A549 (cell line): Measurements from ENCODE around the gene KIFAP3. TPM values are rescaled to one million over a fixed set of nuclear protein-coding genes. Genes with fewer than 3 reads are reported as not detected.

Source experiments
- ATAC-seq, 2 experiments: fragments of 200-7000 bp in 1 of 2; fragments of >200 bp in 1 of 2; cut with Nextera tagmentation in 1 of 2; cut with Tn5 transposase in 1 of 2; 3 replicates each; pipeline versions ENCODE4 v1.8.0 to v1.9.1; 2018 to 2020; ENCODE audit warnings: mild to moderate bottlenecking in 1 of 2, moderate library complexity in 1 of 2
- CTCF ChIA-PET: fragments of 300-600 bp; sonication (Branson Sonifier 250); formaldehyde crosslinking; extraction: SDS; loops from one replicate; lab custom pipeline; 2021; ENCODE audit warnings: antibody characterized with exemption, inconsistent platforms; lab: Yijun Ruan, JAX
- POLR2A ChIA-PET: fragments of 350-600 bp; formaldehyde crosslinking; extraction: SDS; loops from one replicate; lab custom pipeline; 2021; ENCODE audit warnings: antibody characterized with exemption, inconsistent platforms; lab: Yijun Ruan, JAX
- DNase-seq, 2 experiments: peaks; one replicate each; pipeline versions ENCODE4 v3.0.0 to v3.0.0-alpha.2; 2011 to 2016; ENCODE audit warnings: low read depth in 1 of 2, low spot score in 1 of 2
- FAIRE-seq: peaks from 2 replicates; lab custom pipeline; 2011; peaks lifted over from hg19 to GRCh38; lab: Jason Lieb, UNC
- H3K27ac ChIP-seq, 2 experiments: fragments of >200 bp; sonication (Bioruptor Twin); formaldehyde crosslinking; 3 replicates each; pipeline ENCODE4 v1.5.1; 2016 to 2017
- H3K4me1 ChIP-seq: fragments of >200 bp; sonication (Bioruptor Twin); formaldehyde crosslinking; 3 replicates; pipeline ENCODE4 v1.6.1; 2016
- H3K4me2 ChIP-seq: fragments of >200 bp; sonication (Bioruptor Twin); formaldehyde crosslinking; 3 replicates; pipeline ENCODE4 v1.6.1; 2016
- H3K4me3 ChIP-seq: fragments of >200 bp; sonication (Bioruptor Twin); formaldehyde crosslinking; 3 replicates; pipeline ENCODE4 v1.5.1; 2016
- H3K9me3 ChIP-seq: fragments of >200 bp; sonication (Bioruptor Twin); formaldehyde crosslinking; 3 replicates; pipeline ENCODE4 v1.6.1; 2016
- BHLHE40 ChIP-seq: IDR thresholded peaks from 2 replicates; pipeline ENCODE4 v1.6.1; 2012; ENCODE audit warnings: low read depth, low read length, inconsistent platforms
- CHD2 ChIP-seq: fragments of 150-350 bp; IDR thresholded peaks from 2 replicates; pipeline ENCODE4 v1.6.1; 2014; ENCODE audit warnings: low read length; ENCODE audit not compliant: partially characterized antibody
- CTCF ChIP-seq: fragments of >200 bp; sonication (Bioruptor Twin); formaldehyde crosslinking; IDR thresholded peaks from 3 replicates; pipeline ENCODE4 v1.5.1; 2016
- EHMT2 ChIP-seq: fragments of 200-600 bp; sonication (generic); IDR thresholded peaks from 2 replicates; pipeline ENCODE4 v1.6.1; 2016; ENCODE audit warnings: antibody characterized with exemption, low read depth, mild to moderate bottlenecking, moderate library complexity
- ELK1 ChIP-seq: fragments of 150-350 bp; IDR thresholded peaks from 2 replicates; pipeline ENCODE4 v1.6.1; 2014; ENCODE audit warnings: low read depth, mild to moderate bottlenecking, low read length
- ESRRA ChIP-seq: fragments of 150-350 bp; IDR thresholded peaks from 2 replicates; pipeline ENCODE4 v1.6.1; 2014; ENCODE audit warnings: mild to moderate bottlenecking, low read length, borderline replicate concordance
- FOSL2 ChIP-seq, 2 experiments: fragments of 450-650 bp in 1 of 2; fragments of >200 bp in 1 of 2; sonication (Bioruptor Twin) in 1 of 2; formaldehyde crosslinking; IDR thresholded peaks; 2 replicates each; pipeline versions ENCODE4 v1.5.0 to v1.6.1; 2016 to 2020; ENCODE audit warnings: mild to moderate bottlenecking in 1 of 2, moderate library complexity in 1 of 2
- FOXS1 ChIP-seq: fragments of 250-450 bp; sonication (Bioruptor Pico); IDR thresholded peaks from 2 replicates; pipeline ENCODE4 v1.5.0; 2020; ENCODE audit warnings: mild to moderate bottlenecking, moderate library complexity
- HDAC2 ChIP-seq: fragments of 200-600 bp; sonication (generic); IDR thresholded peaks from 2 replicates; pipeline ENCODE4 v1.6.1; 2016
- HEYL ChIP-seq: fragments of 250-450 bp; sonication (Bioruptor Pico); IDR thresholded peaks from 2 replicates; pipeline ENCODE4 v1.8.0; 2021; ENCODE audit warnings: mild to moderate bottlenecking, moderate library complexity
- JUN ChIP-seq, 2 experiments: fragments of >200 bp; sonication (Bioruptor Twin); formaldehyde crosslinking; IDR thresholded peaks; 2 replicates in 1 of 2; 3 replicates in 1 of 2; pipeline ENCODE4 v1.6.1; 2016 to 2017
- JUNB ChIP-seq: fragments of >200 bp; sonication (Bioruptor Twin); formaldehyde crosslinking; IDR thresholded peaks from 2 replicates; pipeline ENCODE4 v1.6.1; 2016
- KDM1A ChIP-seq: fragments of 200-600 bp; sonication (generic); IDR thresholded peaks from 2 replicates; pipeline ENCODE4 v1.6.1; 2016; ENCODE audit warnings: low read depth, mild to moderate bottlenecking
- MAFK ChIP-seq: fragments of 450-650 bp; IDR thresholded peaks from 2 replicates; pipeline ENCODE4 v1.6.1; 2014; ENCODE audit not compliant: partially characterized antibody
- MAZ ChIP-seq: fragments of 150-350 bp; IDR thresholded peaks from 2 replicates; pipeline ENCODE4 v1.6.1; 2014; ENCODE audit warnings: antibody characterized with exemption, low read depth, low read length, borderline replicate concordance
- MYC ChIP-seq: IDR thresholded peaks from 2 replicates; pipeline ENCODE4 v1.6.1; 2012; ENCODE audit warnings: mild to moderate bottlenecking, inconsistent platforms, low read length, improper control_type of control experiment, borderline replicate concordance
- NPAS2 ChIP-seq: fragments of 250-450 bp; sonication (Bioruptor Pico); IDR thresholded peaks from 2 replicates; pipeline ENCODE4 v1.8.0; 2022; ENCODE audit warnings: mild to moderate bottlenecking, moderate library complexity, borderline replicate concordance
- POLR2A ChIP-seq: IDR thresholded peaks from 2 replicates; pipeline ENCODE4 v1.6.1; 2012; ENCODE audit warnings: mild to moderate bottlenecking, low read length
- RFX5 ChIP-seq: fragments of 450-650 bp; IDR thresholded peaks from 2 replicates; pipeline ENCODE4 v1.7.1; 2014; ENCODE audit warnings: antibody characterized with exemption, mild to moderate bottlenecking, moderate library complexity
- SMC3 ChIP-seq: fragments of >200 bp; sonication (Bioruptor Twin); formaldehyde crosslinking; IDR thresholded peaks from 3 replicates; pipeline ENCODE4 v1.6.1; 2018; ENCODE audit warnings: inconsistent platforms
- WGBS: methylation state at CpG from one replicate; pipeline ENCODE4 v1.1.6; 2017; ENCODE audit errors: missing lambda C conversion rate; 5-methylcytosine and 5-hydroxymethylcytosine counted together
- polyA plus RNA-seq, 4 experiments: library from polyadenylated mRNA; depleted of rRNA in 3 of 4; stranded (reverse); fragments of >200 nt; fragmentation: RNase III in 1 of 4; extraction: RNeasy Plus Mini Kit Qiagen cat#74134 plus additional on column Dnase treatment in 1 of 4; gene quantifications; 2 replicates in 3 of 4; 3 replicates in 1 of 4; pipeline ENCODE4 v1.2.3, GENCODE V29; 2011 to 2017
- TF ChIP-seq, protein P1 (sequence below): fragments of >200 bp; sonication (Bioruptor Twin); formaldehyde crosslinking; IDR thresholded peaks from 3 replicates; pipeline ENCODE4 v1.6.1; 2016
- TF ChIP-seq, protein P2 (sequence below): fragments of 250-450 bp; sonication (Bioruptor Pico); IDR thresholded peaks from 2 replicates; pipeline ENCODE4 v1.5.0; 2020; ENCODE audit warnings: low read depth, mild to moderate bottlenecking, moderate library complexity

Gene KIFAP3
- polyA plus RNA-seq, 2 of the 4 experiments (the other 2 are of a cell fraction): 11.7 to 19.0 TPM

DNA sequence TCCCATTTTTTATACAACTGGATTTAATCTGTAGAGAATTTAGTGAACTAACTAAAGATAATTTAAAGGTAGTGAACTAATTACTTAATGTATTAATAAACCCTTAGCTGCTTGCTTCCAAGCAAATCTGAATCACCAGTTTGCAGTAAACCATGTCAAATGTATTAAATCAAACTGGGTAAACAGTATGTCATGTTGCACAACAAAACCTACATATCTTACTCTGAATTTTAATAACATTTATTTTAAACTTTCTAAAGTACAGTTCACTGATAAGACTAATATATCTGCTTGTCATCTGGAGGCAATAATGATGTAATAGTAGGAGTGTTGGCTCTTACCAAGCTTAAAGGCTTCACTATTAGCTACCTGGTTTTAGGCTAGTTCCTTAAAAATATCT lies 128.3 kb downstream of the KIFAP3 start:
- Histone ChIP-seq H3K4me3 (no peak overlapping the region), H3K27ac (no peak overlapping the region), H3K4me2 (no peak overlapping the region), H3K4me1 (peaks cover 15% of the 10 kb centered on the region; the same call in 2 of the 3 replicates), H3K9me3 (no peaks in the 10 kb centered on the region)
- POLR2A ChIA-PET: no interaction called here
- no peak for FAIRE-seq
- ATAC-seq: no peak
- CTCF ChIA-PET: no interaction called here
- DNase-seq: no peak
- TF ChIP-seq, protein P1, sequence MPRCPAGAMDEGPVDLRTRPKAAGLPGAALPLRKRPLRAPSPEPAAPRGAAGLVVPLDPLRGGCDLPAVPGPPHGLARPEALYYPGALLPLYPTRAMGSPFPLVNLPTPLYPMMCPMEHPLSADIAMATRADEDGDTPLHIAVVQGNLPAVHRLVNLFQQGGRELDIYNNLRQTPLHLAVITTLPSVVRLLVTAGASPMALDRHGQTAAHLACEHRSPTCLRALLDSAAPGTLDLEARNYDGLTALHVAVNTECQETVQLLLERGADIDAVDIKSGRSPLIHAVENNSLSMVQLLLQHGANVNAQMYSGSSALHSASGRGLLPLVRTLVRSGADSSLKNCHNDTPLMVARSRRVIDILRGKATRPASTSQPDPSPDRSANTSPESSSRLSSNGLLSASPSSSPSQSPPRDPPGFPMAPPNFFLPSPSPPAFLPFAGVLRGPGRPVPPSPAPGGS: no peak
- TF ChIP-seq POLR2A: no peak
- TF ChIP-seq FOXS1 (CRISPR knock-in tag): no peak
- TF ChIP-seq RFX5: no peak
- no peak for TF ChIP-seq MAFK
- no peak for TF ChIP-seq CHD2
- TF ChIP-seq JUNB: no peak
- TF ChIP-seq HDAC2: no peak
- no peak for TF ChIP-seq HEYL (CRISPR knock-in tag)
- no peak for TF ChIP-seq CTCF
- TF ChIP-seq MAZ: no peak
- TF ChIP-seq SMC3: no peak
- TF ChIP-seq ESRRA: no peak
- TF ChIP-seq BHLHE40: no peak
- TF ChIP-seq, protein P2, sequence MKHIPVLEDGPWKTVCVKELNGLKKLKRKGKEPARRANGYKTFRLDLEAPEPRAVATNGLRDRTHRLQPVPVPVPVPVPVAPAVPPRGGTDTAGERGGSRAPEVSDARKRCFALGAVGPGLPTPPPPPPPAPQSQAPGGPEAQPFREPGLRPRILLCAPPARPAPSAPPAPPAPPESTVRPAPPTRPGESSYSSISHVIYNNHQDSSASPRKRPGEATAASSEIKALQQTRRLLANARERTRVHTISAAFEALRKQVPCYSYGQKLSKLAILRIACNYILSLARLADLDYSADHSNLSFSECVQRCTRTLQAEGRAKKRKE: no peak

DNA sequence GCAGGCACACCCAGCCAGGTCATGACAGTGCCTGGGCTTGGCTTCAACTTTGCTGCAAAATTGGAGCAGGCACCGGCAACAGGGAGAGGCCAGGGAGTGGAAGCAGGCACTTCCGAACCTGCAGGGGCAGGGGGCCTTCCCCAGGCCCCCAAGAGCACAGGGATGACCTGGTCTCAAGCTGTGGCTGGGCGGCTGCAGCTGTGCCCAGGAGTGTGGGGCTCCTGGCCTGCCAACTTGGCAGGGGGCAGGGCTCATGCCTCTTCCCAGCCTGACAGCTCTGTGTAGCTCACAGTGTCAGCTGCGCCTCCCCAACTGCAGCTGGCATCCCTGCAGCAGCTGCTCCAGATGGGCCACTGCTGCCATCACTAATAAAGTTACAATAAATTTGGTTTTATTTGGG lies 129.3 kb downstream of the KIFAP3 start:
- ChIA-PET CTCF (no interaction called here), POLR2A (no interaction called here)
- Histone ChIP-seq H3K9me3 (no peaks in the 10 kb centered on the region), H3K27ac (no peak overlapping the region), H3K4me1 (peaks cover 15% of the 10 kb centered on the region; the same call in 2 of the 3 replicates), H3K4me3 (no peak overlapping the region), H3K4me2 (no peak overlapping the region)
- TF ChIP-seq JUN (IDR thresholded peaks at IDR 0.05) (no peak), JUNB (no peak), ELK1 (no peak), NPAS2 (no peak), MYC (no peak), EHMT2 (no peak), KDM1A (no peak), BHLHE40 (no peak), FOSL2 (IDR thresholded peaks at IDR 0.05) (no peak), FOSL2 (CRISPR knock-in tag; IDR thresholded peaks at IDR 0.05) (no peak)
- 69% methylated on average over 4 of the region's 4 CpGs for WGBS
- ATAC-seq (0 out of 6 replicates have a peak, but pooled peaks of 1 of the 2 experiments have one; percentile 25), DNase-seq (no peak), FAIRE-seq (no peak)
